Vagina (tissue), 2 donors: Measurements from ENCODE around the gene DNAJB8. TPM values are rescaled to one million over a fixed set of nuclear protein-coding genes. Genes with fewer than 3 reads are reported as not detected.

ENCODE experiments used
- DNase-seq, 2 donors: peaks; one replicate each; pipeline ENCODE4 v3.0.0-alpha.2; 2017; ENCODE audit errors: extremely low spot score in 2 of 2
- H3K27ac ChIP-seq: fragments of 200-600 bp; sonication (generic); one replicate; pipeline ENCODE4 v1.5.1; 2019
- H3K27me3 ChIP-seq: fragments of 200-600 bp; sonication (generic); one replicate; pipeline ENCODE4 v1.5.1; 2019
- H3K36me3 ChIP-seq, 2 donors: fragments of 200-600 bp; sonication (generic); one replicate each; pipeline ENCODE4 v1.5.1; 2017 to 2019
- H3K4me1 ChIP-seq: fragments of 200-600 bp; sonication (generic); one replicate; pipeline ENCODE4 v1.5.1; 2019
- H3K4me3 ChIP-seq, 2 donors: fragments of 200-600 bp; sonication (generic); 1 replicate in 1 of 2; 2 replicates in 1 of 2; pipeline ENCODE4 v1.5.1; 2016 to 2019
- H3K9me3 ChIP-seq: fragments of 200-600 bp; sonication (generic); one replicate; pipeline ENCODE4 v1.5.1; 2019
- CTCF ChIP-seq, 3 experiments: fragments of 450-650 bp in 2 of 3; fragments of 200-600 bp in 1 of 3; sonication (generic) in 1 of 3; IDR thresholded peaks; one replicate each; pipeline ENCODE4 v1.5.1; 2017 to 2019; ENCODE audit warnings: antibody characterized with exemption in 3 of 3, mild to moderate bottlenecking in 2 of 3, moderate library complexity in 2 of 3
- POLR2A ChIP-seq, 2 donors: fragments of 450-650 bp; IDR thresholded peaks; one replicate each; pipeline ENCODE4 v1.6.1; 2017; ENCODE audit warnings: antibody characterized with exemption in 2 of 2, mild to moderate bottlenecking in 2 of 2, moderate library complexity in 2 of 2
- POLR2AphosphoS5 ChIP-seq, 2 donors: sonication (generic); formaldehyde crosslinking; IDR thresholded peaks; one replicate each; pipeline ENCODE4 v1.9.0; 2017; ENCODE audit warnings: antibody characterized with exemption in 2 of 2, mild to moderate bottlenecking in 2 of 2, low read depth in 1 of 2; ENCODE audit not compliant: insufficient read depth in 1 of 2
- intact Hi-C: fragments of 100-400 bp; cut with DNase I; formaldehyde crosslinking; loops from one replicate; pipeline ENCODE4 v1.15.1; 2023
- total RNA-seq: library from RNA; depleted of rRNA; stranded (reverse); fragments of >200 nt; gene quantifications from one replicate; pipeline ENCODE4 v1.2.3, GENCODE V29; 2016

The DNAJB8 gene
- total RNA-seq, 1 donor from 2014 or later = not detected

- no peaks in the 10 kb centered on the region for H3K27me3 ChIP-seq
- TF ChIP-seq POLR2AphosphoS5 (IDR thresholded peaks at IDR 0.05; ENCODE audit: insufficient read depth in 1 of 2, low read depth in 1 of 2) = no peak
- TF ChIP-seq POLR2A (IDR thresholded peaks at IDR 0.05) = no peak
- no peak for TF ChIP-seq CTCF (IDR thresholded peaks at IDR 0.05)
- no peak overlapping the region for H3K27ac ChIP-seq
- no peaks in the 10 kb centered on the region for H3K36me3 ChIP-seq
- no peak overlapping the region for H3K4me3 ChIP-seq
- no peak for DNase-seq
- intact Hi-C loops = no loop called here
- no peaks in the 10 kb centered on the region for H3K9me3 ChIP-seq
- H3K4me1 ChIP-seq = peaks cover 10% of the 10 kb centered on the region
These were observed 36.4 kb downstream of the DNAJB8 start for GRCh38 chr3:128430301-128430700.

GRCh38 chr3:128429751-128430150 lies 36.9 kb downstream of the DNAJB8 start:
- Histone ChIP-seq H3K27me3 (no peaks in the 10 kb centered on the region), H3K4me1 (peaks cover 10% of the 10 kb centered on the region)

GRCh38 chr3:128429275-128429674 lies 37.4 kb downstream of the DNAJB8 start:
- peaks cover 10% of the 10 kb centered on the region for H3K4me1 ChIP-seq
- H3K9me3 ChIP-seq = no peaks in the 10 kb centered on the region
- no peak for DNase-seq
- TF ChIP-seq POLR2A (IDR thresholded peaks at IDR 0.05) (no peak), POLR2AphosphoS5 (IDR thresholded peaks at IDR 0.05; ENCODE audit: insufficient read depth in 1 of 2, low read depth in 1 of 2) (no peak), CTCF (IDR thresholded peaks at IDR 0.05) (no peak)
- intact Hi-C loops = loop anchor here (5.0 kb wide), 1 partner anchor 68 kb away; no protein-coding TSS in a partner anchor
- no peak overlapping the region for H3K27ac ChIP-seq
- H3K36me3 ChIP-seq = no peaks in the 10 kb centered on the region
- H3K27me3 ChIP-seq = no peaks in the 10 kb centered on the region
- H3K4me3 ChIP-seq = no peak overlapping the region

More at GRCh38 chr3:128429751-128430150, 36.9 kb downstream of the DNAJB8 start:
- no peak for TF ChIP-seq POLR2A (IDR thresholded peaks at IDR 0.05)
- TF ChIP-seq CTCF (IDR thresholded peaks at IDR 0.05) = no peak
- no peak for TF ChIP-seq POLR2AphosphoS5 (IDR thresholded peaks at IDR 0.05; ENCODE audit: insufficient read depth in 1 of 2, low read depth in 1 of 2)
- DNase-seq = no peak
- no peak overlapping the region for H3K4me3 ChIP-seq
- H3K36me3 ChIP-seq = no peaks in the 10 kb centered on the region
- no peaks in the 10 kb centered on the region for H3K9me3 ChIP-seq
- intact Hi-C loops = loop anchor here (5.0 kb wide), 1 partner anchor 68 kb away; no protein-coding TSS in a partner anchor
- H3K27ac ChIP-seq = no peak overlapping the region

- Histone ChIP-seq H3K36me3 (no peaks in the 10 kb centered on the region), H3K27ac (no peak overlapping the region), H3K27me3 (no peaks in the 10 kb centered on the region), H3K4me1 (peaks cover 10% of the 10 kb centered on the region), H3K4me3 (no peak overlapping the region), H3K9me3 (no peaks in the 10 kb centered on the region)
- intact Hi-C loops = loop anchor here (2.0 to 5.0 kb wide), 2 partner anchors 69 to 183 kb away; no protein-coding TSS in a partner anchor
- no peak for DNase-seq
- TF ChIP-seq POLR2AphosphoS5 (IDR thresholded peaks at IDR 0.05; ENCODE audit: insufficient read depth in 1 of 2, low read depth in 1 of 2) (no peak), POLR2A (IDR thresholded peaks at IDR 0.05) (no peak), CTCF (IDR thresholded peaks at IDR 0.05) (no peak)
These were observed 38.5 kb downstream of the DNAJB8 start for GRCh38 chr3:128427872-128428822.
